ENCODE data around the gene TINAGL1.

The TINAGL1 gene

GRCh38 chr1:31626223-31627207, 50.2 kb downstream of the TINAGL1 start:
- no peak overlapping the region for H3K4me3 ChIP-seq (ENCODE audit: low read depth, low read length)
- no peak for DNase-seq (ENCODE audit: low read depth)
- TF ChIP-seq MAX (IDR thresholded peaks at IDR 0.05; ENCODE audit: low read depth, low read length) (no peak), POLR2A (IDR thresholded peaks at IDR 0.05; ENCODE audit: extremely low read depth, insufficient read length) (no peak), CTCF (IDR thresholded peaks at IDR 0.05; ENCODE audit: low read depth, low read length) (no peak), MYC (IDR thresholded peaks at IDR 0.05; ENCODE audit: low read depth, low read length) (no peak)

- no peak for DNase-seq (ENCODE audit: low read depth)
- no peak for TF ChIP-seq MYC (IDR thresholded peaks at IDR 0.05; ENCODE audit: low read depth, low read length)
- TF ChIP-seq CTCF (IDR thresholded peaks at IDR 0.05; ENCODE audit: low read depth, low read length) = no peak
- TF ChIP-seq MAX (IDR thresholded peaks at IDR 0.05; ENCODE audit: low read depth, low read length) = no peak
- TF ChIP-seq POLR2A (IDR thresholded peaks at IDR 0.05; ENCODE audit: extremely low read depth, insufficient read length) = no peak
- H3K4me3 ChIP-seq (ENCODE audit: low read depth, low read length) = no peak overlapping the region
Observed at GRCh38 chr1:31627301-31627929, 51.1 kb downstream of the TINAGL1 start.

GRCh38 chr1:31627930-31628559, 51.7 kb downstream of the TINAGL1 start:
- TF ChIP-seq POLR2A (IDR thresholded peaks at IDR 0.05; ENCODE audit: extremely low read depth, insufficient read length) (no peak), MAX (IDR thresholded peaks at IDR 0.05; ENCODE audit: low read depth, low read length) (no peak), CTCF (IDR thresholded peaks at IDR 0.05; ENCODE audit: low read depth, low read length) (no peak), MYC (IDR thresholded peaks at IDR 0.05; ENCODE audit: low read depth, low read length) (no peak)
- no peak overlapping the region for H3K4me3 ChIP-seq (ENCODE audit: low read depth, low read length)
- DNase-seq (ENCODE audit: low read depth) = no peak

- no peak for TF ChIP-seq MAX (IDR thresholded peaks at IDR 0.05; ENCODE audit: low read depth, low read length)
- no peak for DNase-seq (ENCODE audit: low read depth)
- H3K4me3 ChIP-seq (ENCODE audit: low read depth, low read length) = no peak overlapping the region
Observed at GRCh38 chr1:31628931-31629556, 52.7 kb downstream of the TINAGL1 start.

GRCh38 chr1:31632649-31633048, 56.3 kb downstream of the TINAGL1 start:
- no peak overlapping the region for H3K4me3 ChIP-seq (ENCODE audit: low read depth, low read length)
- TF ChIP-seq CTCF (IDR thresholded peaks at IDR 0.05; ENCODE audit: low read depth, low read length) (no peak), MYC (IDR thresholded peaks at IDR 0.05; ENCODE audit: low read depth, low read length) (no peak), POLR2A (IDR thresholded peaks at IDR 0.05; ENCODE audit: extremely low read depth, insufficient read length) (no peak), MAX (IDR thresholded peaks at IDR 0.05; ENCODE audit: low read depth, low read length) (no peak)
- no peak for DNase-seq (ENCODE audit: low read depth)
